GM04503 (cell line): ENCODE data around the gene CCDC61.

Experiments
- DNase-seq: peaks from one replicate; pipeline ENCODE4 v3.0.0-alpha.2; 2012; ENCODE audit warnings: low read depth

The CCDC61 gene

GRCh38 chr19:46043519-46043918, 48.3 kb downstream of the CCDC61 start:
- DNase-seq: no peak

- DNase-seq: no peak
Measured at GRCh38 chr19:46049597-46049996, 54.3 kb downstream of the CCDC61 start.

GRCh38 chr19:46052896-46053295, 57.6 kb downstream of the CCDC61 start:
- DNase-seq: no peak

DNA sequence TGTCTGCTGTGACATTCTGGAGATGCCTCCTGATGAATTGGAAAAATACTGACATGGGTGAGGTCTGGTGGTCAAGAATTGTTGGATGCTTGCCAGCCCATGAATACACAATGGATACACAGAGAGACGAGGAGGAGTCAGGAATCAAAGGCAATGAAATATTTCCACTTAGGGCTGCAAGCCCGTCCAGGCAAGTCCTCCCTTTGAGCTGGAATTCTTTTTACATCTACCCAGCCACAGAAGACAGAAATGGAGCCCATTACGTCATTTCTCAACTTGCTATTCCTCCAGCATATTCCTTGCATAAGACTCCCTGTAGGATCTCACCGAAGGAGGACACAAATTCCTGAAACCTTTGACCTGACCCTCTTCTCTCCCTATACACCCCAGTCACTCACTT, 61.3 kb downstream of the CCDC61 start:
- no peak for DNase-seq

GRCh38 chr19:46058778-46059177, 63.5 kb downstream of the CCDC61 start:
- DNase-seq: no peak

GRCh38 chr19:46060012-46060411, 64.7 kb downstream of the CCDC61 start:
- DNase-seq: no peak

- DNase-seq: no peak
Measured at GRCh38 chr19:46063201-46063600, 67.9 kb downstream of the CCDC61 start.

DNA sequence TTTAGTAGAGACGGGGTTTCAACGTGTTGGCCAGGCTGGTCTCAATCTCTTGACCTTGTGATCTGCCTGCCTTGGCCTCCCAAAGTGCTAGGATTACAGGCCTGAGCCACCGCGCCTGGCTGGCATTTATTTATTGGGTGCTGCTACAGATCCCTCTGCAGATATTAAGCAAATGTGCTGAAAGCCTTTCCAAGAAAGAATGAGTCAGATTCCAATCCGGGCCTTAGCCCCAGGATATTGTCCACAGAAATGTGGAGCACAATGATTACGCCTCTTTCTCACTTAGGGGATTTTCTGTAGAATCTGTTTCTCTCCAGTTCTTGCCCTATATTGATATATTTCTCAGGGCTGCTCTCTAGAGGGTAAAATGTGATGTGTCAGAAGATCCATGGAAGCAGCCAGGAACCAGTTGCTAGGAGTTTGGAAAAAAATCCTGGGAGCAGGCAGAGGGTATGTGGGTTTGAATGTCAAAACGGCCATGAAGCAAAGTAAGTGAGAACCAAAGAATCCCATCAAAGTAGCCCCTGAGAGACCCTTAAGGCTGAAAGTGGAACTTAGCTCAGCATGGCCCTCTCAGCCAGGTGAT, 70.3 kb downstream of the CCDC61 start:
- no peak for DNase-seq

DNA sequence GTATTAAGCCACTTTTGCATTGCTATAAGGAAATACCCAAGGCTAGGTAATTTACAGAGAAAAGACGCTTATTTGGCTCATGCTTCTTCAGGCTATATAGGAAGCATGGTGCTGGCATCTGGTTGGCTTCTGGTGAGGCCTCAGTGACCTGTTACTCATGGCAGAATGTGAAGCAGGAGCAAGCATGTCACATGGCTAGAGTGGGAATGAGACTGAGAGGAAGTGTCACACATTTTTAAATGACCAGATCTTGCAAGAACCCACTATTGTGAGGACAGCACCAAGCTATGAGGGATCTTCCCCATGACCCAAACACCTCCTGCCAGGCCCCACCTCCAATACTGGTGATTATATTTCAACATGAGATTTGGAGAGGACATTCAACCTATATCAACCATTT, 71.2 kb downstream of the CCDC61 start:
- DNase-seq: no peak

- DNase-seq: no peak
Measured at GRCh38 chr19:46067691-46068090, 72.4 kb downstream of the CCDC61 start.
